Posterior cingulate gyrus (tissue), 11 donors: ENCODE data around the gene PPIL6.
A peak's percentile ranks its signal among the peaks of the same experiment; 100 is the strongest.

ENCODE experiments used
- DNase-seq, 10 donors: peaks; one replicate each; pipeline versions ENCODE4 v3.0.0 to v3.0.0-alpha.2; 2020 to 2021; ENCODE audit warnings: mixed read lengths in 3 of 10
- intact Hi-C: fragments of 100-400 bp; cut with DNase I; formaldehyde crosslinking; loops from one replicate; pipeline ENCODE4 v1.15.1; 2023

The PPIL6 gene

DNA sequence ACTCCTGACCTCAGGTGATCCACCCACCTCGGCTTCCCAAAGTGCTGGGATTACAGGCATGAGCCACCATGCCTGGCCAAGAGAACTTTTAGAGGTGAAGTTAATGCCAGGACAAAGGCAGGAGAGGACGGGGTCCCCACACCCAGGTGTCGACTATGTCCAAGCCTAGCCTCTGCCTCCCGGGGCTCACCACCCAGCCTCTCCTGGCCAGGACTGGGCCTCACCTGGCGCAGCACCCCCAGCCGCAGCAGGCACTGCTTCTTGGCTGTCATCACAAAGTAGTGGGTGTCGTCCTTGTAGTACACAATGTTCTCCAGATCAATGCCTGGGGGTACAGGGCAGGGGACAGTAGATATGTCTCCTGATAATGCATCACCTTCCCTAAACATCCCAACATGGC lies 10.9 kb upstream of the PPIL6 start:
- intact Hi-C loops, result no loop called here
- peak in 1 of 10 donors; percentile 33 for DNase-seq

DNA sequence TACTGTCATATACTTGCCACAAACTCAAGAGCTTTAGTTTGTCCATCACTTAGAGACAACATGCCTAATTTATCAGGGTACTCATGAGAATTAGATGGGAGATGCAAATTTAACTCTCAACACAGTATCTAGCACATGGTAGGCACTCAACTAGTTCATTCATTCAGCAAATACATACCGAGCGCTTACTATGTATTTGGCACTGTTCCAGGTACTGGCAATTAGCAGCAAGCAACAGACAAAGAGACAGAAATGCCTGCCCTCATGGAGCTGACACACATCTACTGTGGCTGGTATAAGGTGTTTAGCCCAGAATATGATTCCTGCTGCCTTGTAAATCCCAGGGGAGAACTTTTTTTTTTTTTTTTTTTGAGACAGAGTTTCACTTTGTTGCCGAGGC lies 10.4 kb upstream of the PPIL6 start:
- intact Hi-C loops, result no loop called here
- DNase-seq, result no peak

DNA sequence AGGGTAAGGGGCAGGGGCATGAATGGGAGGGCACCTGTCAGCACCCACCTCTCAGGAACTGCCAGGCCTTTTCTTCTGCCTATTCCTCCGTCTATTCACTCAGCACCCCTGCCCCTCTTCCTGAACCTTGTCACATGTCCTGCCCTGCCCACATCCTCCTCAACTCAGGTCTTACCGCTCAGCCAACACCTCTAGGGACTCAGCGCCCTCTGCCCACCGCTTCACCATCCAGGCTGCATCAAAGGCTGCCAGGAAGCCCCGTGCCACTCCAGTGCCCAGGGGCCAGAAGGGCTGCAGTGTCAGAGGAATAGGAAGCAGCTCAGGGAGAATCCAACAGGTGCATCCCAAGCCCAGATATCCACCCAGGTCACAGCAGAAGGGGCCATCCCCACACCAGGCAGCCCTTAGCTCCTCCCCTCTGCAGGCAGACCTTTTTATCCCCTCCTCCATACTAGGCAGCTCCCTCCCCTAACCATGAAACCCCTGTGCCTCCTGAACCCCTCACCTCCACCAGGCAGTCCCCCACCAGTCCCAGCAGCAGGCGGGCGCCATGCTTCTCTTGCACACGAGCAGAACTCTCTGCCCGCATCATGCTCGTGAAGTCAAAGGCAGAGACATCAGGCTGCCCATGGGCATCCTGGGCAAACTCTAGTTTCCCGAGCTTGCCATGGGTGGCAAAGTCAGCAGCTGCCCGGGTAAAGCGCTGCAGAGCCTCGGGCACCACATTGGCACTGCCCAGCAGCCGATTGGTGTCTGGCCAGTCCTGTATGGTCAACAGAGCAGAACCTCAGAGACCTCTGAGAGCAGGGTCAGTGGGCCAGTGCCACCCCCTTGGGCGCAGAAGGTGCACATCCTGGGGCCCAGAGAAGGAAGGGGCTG lies 9.6 kb upstream of the PPIL6 start:
- peak in 1 of 10 donors; percentile 47 for DNase-seq
- intact Hi-C loops, result loop anchor here (10.0 kb wide), 2 partner anchors 65 to 245 kb away; partner anchors contain the start of genes AK9, CD164 and FIG4

DNA sequence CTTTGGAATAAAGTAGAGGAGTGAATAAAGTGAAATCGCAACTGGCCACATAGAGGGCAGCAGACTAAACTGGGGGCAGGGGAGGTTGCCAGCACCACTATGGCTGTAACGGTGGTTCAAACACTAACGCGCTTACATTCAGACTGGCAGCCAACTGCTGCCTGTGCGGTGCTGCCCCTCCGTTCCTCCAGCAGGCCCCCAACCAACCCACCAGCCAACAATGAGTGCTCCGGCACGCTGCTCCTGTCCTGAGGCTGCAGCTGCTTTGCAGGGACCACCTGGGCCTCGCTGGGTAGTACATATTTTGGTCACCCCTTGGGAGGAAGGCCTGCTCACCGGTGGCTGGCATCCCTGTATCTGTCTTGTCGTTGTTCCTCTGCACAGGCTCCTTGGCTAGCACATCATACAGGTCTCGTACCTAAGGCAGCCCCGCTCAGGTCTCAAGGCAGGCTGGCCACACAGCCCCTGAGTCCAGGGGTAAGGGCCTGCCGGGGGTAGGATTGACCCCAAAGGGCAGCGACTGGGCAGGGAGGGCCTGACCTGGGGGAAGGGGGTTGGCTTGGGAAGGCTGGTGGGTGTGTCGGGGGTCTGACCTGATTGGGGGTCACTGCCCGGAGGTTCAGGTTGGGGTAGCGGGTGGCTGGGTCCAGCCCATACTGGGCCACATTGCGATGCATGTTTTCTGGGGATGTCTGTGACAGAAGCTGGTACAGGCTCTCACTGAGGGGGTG lies 8.8 kb upstream of the PPIL6 start:
- DNase-seq, result peak in 1 of 10 donors; percentile 31
- intact Hi-C loops, result loop anchor here (10.0 kb wide), 2 partner anchors 64 to 246 kb away; partner anchors contain the start of genes AK9, CD164 and FIG4

DNA sequence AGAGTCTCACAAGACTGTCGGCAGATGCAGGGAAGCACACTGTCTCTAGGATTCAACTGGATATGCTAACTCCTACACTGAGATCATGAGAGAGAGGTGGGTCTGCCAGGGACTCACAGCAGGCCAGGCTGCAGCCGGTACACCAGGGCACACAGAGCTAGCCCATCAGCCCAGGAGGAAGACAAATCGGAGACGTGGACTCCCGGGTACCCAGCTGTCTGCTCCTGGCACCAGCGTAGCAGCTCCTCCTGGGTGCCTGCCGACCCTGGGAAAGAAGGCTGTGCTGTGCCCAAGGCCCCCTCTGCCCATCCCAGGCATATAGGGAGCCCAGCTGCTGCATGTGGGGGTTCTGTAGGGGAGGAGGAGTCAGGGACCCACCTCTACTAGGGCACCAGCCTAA lies 8.2 kb upstream of the PPIL6 start:
- DNase-seq, result peak in 1 of 10 donors; percentile 39

DNA sequence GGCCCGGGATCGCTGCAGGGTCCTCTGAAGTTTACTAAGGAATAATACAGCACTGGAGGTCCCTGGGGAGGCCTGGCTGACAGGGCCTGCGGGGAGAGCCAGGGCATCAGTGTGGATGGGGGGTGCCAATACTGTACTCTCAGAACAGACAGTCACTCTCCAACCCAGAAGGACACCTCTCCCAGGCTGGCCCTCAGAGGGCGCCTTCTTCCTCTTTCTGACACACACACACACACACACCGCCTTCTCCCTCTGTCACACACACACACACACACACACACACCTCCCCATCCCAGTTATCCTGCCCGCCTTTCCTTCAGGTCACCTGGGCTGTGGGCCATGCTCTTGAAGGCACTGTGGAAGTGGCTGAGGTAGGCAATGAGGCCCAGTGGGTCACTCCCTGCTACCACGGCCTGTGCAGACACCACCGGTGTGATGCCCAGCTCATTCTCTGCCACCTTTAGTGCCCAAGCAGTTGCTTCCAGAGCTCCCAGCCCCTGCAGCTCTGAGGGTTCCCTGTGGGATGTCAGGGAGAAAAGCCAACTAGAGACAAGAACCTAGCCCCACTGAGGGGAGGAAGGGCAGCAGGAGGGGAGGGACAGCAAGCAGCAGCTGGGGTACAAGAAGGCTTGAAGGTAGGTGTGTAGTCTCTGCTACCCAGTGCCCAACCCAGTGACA lies 7.6 kb upstream of the PPIL6 start:
- intact Hi-C loops, result loop anchor here (10.0 kb wide), 2 partner anchors 63 to 247 kb away; partner anchors contain the start of genes AK9, CD164 and FIG4
- peak in 2 of 10 donors; percentile 57 to 68 for DNase-seq

More for the DNA sequence above, 8.2 kb upstream of the PPIL6 start:
- intact Hi-C loops, result loop anchor here (10.0 kb wide), 2 partner anchors 64 to 246 kb away; partner anchors contain the start of genes AK9, CD164 and FIG4

DNA sequence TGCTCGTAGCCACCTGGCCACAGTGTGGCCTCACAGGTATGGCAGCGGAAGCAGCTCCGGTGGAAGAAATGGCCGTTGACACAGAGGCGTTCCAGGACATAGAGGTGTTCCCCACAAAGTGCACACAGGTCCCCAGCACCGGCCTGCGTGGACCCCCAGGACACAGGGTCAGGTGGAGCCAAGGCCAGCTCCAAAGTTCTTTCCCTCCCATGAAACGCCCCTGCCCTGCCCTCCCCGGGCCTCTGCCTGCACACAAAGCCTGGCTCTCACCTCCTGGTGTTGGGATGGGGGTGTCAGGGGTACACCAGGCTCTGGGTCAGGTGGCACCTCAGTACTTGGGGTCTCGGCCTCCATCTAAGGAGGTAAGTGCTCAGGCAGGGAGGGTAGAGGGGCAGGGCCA lies 6.7 kb upstream of the PPIL6 start:
- peak in 2 of 10 donors; percentile 52 to 77 for DNase-seq
- intact Hi-C loops, result loop anchor here (10.0 kb wide), 2 partner anchors 62 to 248 kb away; partner anchors contain the start of genes AK9, CD164 and FIG4

DNA sequence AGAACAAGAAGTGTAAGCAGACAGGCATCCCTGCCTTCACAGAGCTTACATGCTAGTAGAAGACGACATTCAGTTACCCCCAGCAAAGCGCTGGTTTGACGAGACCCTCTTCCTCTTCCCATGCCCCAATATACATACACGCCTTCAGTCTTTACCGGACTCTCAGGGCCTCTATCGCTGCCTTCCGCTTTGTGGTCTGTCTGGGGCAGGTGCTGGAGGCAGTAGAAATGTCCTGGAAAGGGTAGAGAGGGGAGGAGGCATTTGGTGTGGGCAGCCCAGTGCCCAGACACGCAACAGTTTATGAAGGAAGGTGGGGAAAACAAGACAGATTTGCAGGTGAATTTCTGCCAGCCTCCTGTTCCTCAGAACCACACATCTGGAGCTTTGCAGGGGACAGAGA lies 6.1 kb upstream of the PPIL6 start:
- peak in 2 of 10 donors; percentile 35 to 59 for DNase-seq
- intact Hi-C loops, result loop anchor here (10.0 kb wide), 2 partner anchors 62 to 248 kb away; partner anchors contain the start of genes AK9, CD164 and FIG4

DNA sequence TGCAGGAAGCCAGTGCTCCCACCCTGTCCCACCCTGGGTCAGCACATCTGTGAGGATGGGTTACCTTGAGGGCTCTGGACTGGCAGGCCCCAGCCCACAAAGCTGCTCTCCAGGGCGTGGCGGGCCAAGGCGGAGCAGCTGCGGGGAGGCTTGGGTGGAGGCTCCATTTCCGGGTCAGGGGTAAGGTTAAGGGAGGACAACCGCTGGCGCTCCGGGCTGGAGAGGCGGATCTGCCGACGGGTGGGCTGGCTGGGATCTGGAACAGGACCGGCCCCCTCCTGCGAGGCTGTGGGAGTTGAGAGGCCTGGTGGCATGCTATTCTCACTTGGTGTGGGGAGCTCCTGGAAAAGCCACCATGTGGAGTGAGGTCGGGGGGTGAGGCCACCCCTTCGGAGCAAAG lies 5.6 kb upstream of the PPIL6 start:
- intact Hi-C loops, result loop anchor here (10.0 kb wide), 2 partner anchors 61 to 249 kb away; partner anchors contain the start of genes AK9, CD164 and FIG4
- DNase-seq, result peak in 2 of 10 donors; percentile 73

DNA sequence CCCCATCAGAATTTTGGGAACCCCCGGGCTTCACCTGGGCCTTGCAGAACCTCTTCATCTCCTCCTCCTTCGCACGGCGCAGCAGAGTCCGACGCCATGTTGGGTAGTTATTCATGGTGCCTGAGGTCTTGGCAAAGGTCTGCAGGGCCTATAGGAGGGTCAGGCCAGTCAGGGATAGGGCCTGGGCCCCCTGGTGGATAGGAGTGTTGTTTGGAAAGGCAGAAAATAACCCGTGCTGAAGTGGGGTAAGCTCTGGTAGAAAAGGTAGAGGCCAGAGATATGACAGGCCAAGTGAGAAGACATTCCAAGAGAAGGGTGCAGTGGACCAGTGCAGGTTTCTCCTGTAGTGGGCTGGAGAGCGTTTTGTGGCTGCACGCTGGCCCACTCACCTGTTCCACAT lies 5.0 kb upstream of the PPIL6 start:
- DNase-seq, result no peak
- intact Hi-C loops, result loop anchor here (10.0 kb wide), 2 partner anchors 61 to 249 kb away; partner anchors contain the start of genes AK9, CD164 and FIG4

DNA sequence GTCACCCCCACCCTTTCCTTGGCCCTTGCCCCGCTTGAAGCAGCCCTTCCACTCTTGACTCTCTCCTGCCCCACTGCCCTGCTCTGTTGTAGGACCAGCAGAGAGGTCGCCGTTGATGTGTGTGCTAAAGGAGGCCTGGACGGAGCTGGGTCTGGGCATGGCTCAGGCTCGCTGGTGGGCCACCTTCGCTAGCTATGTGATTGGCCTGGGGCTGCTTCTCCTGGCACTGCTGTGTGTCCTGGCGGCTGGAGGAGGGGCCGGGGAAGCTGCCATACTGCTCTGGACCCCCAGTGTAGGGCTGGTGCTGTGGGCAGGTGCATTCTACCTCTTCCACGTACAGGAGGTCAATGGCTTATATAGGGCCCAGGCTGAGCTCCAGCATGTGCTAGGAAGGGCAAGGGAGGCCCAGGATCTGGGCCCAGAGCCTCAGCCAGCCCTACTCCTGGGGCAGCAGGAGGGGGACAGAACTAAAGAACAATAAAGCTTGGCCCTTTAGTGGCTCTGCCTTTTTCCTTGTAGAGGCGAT lies 3.1 kb upstream of the PPIL6 start:
- intact Hi-C loops, result loop anchor here (10.0 kb wide), 2 partner anchors 59 to 251 kb away; partner anchors contain the start of genes AK9, CD164 and FIG4
- DNase-seq, result peak in 2 of 10 donors; percentile 44 to 71

DNA sequence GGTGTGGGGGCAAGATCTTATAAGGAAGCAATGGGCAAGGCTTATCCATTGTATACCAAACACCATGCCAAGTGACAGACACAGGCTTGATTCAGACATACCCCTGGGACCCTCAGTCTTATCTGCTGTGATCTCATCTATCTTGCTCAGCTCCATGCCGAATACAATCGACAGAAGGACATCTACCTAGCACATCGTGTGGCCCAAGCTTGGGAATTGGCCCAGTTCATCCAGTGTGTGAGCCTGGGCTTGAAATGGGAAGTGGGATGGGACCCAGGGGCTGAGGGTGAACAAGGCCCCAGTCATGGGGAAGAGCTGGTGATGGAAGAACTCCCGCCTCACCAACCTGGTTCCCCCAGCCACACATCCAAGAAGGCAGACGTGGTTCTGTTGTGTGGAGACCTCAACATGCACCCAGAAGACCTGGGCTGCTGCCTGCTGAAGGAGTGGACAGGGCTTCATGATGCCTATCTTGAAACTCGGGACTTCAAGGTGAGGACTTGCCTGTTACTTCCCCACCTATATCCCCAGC lies 2.0 kb upstream of the PPIL6 start:
- peak in 1 of 10 donors; percentile 50 for DNase-seq
- intact Hi-C loops, result loop anchor here (10.0 kb wide), 2 partner anchors 58 to 252 kb away; partner anchors contain the start of genes AK9, CD164 and FIG4

DNA sequence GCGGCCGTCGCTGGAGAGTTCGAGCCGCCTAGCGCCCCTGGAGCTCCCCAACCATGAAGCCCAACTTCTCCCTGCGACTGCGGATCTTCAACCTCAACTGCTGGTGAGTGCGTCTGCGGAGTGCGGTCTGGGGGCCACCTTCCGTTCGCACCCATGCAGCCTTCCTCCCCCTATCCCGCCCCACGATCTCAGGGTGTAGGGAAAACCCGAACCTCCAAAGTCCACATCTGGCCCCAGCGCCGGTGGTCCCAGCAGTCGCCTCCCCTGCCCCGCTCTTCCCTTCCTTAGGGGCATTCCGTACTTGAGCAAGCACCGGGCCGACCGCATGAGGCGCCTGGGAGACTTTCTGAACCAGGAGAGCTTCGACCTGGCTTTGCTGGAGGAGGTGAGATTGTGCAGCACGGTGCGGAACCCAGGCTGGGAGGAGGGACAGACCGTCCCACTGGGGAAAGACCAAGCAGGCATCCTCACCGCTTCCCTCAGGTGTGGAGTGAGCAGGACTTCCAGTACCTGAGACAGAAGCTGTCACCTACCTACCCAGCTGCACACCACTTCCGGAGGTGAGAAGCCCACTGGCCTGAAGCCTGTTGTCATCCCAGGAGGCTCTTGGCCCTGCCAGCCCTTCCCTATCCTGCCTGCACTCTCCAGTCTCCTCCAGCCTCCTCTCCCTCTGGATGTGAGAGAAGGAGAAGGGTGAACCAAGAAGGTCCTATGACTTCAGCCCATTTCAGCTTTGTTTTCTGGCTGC lies 815 bp upstream of the PPIL6 start:
- intact Hi-C loops, result loop anchor here (2.0 to 10.0 kb wide), 3 partner anchors 42 to 254 kb away; partner anchors contain the start of genes AK9, CD164, FIG4 and ZBTB24
- DNase-seq, result peak in 4 of 10 donors; percentile 38 to 89 (median 83)

DNA sequence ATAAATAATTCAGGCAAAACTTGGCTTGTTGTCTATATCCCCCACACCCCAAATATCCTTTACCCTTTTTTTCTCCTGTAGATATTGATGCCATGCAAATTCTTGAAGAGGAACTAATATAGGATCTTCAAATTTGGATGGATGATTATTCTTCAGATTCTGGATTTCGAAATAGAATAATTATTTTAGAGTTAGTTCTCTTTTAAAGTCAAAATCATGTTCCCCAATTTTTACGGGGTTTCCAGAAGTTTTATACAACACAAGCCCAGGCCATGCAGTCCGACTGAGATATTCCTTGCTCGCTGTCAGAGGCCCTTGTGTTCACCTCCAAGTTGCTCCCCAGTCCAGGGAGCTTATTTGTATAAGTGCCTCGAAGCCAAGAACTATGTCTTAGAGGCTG lies 4.4 kb downstream of the PPIL6 start:
- DNase-seq, result no peak
- intact Hi-C loops, result no loop called here

DNA sequence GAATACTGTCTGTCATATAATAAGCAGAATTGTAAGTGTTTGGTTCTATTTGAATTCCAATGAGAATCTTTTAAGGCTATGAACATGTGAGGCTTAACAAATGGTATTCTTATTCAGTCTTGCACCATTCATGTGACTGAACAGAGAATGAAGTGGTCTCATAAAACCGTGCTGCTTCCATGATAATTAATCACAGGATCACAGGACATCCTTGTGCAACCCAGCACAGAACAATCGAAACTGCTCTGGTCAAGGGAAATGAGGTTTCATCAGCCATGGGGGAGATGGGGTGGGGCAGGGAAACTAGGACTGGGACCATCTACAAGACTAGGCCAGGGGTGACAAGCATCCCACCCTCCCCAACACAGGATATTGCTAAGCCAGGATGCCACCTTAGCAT lies 6.0 kb downstream of the PPIL6 start:
- DNase-seq, result no peak
- intact Hi-C loops, result no loop called here

DNA sequence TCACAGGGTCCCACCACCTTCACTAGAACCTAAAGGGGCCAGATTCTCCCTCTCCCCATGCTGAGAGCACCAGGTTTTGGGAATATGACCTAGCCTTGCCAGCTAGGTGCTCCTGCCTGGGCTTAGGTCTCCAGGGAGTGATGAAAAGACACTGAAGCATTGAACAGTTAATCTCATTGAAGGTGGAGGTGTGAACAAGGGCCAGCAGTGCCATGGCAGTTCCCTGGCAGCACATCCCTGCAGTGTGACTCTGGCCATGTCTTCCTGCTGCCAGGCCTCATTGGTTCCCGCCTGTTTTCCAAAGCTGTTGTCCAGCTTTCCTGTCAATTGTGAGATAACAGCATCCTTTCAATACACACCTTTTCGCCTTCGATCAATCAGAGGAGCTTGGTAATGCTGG lies 10.9 kb downstream of the PPIL6 start:
- DNase-seq, result no peak
- intact Hi-C loops, result no loop called here

DNA sequence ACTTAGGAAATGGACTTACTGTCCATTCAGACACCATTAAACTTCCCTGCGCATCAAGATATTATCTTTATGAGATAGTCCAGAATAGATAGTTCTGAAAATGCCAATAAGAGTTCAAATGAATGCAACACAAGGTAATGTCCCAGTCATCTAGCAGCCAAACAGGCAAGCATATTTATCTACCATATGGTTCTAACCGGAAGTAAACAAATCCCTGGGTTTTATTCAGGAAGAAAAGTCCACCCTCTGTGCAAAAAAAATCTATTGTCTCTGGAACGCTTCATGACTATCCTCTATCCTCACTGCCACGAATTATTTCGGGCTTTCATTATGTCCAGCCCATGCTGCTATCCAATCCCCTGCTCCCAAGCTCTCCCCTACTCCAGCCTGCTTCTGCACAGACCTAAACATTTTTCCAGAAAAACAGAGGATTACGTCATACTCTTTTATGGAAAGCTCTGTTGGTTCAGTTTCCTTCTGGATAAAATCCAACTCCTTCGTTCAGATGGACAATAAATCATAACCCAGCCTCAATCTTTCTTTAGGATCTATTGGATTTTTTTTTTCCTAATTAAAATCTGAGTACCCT lies 11.4 kb downstream of the PPIL6 start:
- intact Hi-C loops, result no loop called here
- no peak for DNase-seq

DNA sequence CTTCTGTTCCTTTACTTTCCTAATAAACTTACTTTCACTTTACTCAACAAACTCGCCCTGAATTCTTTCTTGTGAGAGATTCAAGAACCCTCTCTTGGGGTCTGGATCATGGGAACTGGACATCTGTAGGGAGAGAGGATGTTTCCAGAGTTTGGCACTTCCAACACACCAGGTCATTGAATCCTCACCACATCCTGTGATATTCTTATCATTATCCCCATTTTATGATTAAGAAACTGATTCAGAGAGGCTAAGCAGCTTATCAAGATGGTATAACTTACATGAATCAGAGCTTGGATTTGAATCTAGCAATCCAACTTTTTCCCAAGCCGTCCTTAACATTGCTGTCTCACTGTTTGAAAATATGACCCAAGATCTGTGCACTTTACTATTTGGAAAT lies 15.5 kb downstream of the PPIL6 start:
- intact Hi-C loops, result no loop called here
- DNase-seq, result no peak
